Stimulated activated CD4-positive, alpha-beta T cell treated with anti-CD3 and anti-CD28 coated beads, Interleukin-1b, Interleukin-23, amount 100 ng/mL, for 1 hour (primary cell): ENCODE measurements around the gene AMFR.

ENCODE experiments used
- DNase-seq, 2 donors: peaks; one replicate each; pipeline ENCODE4 v3.0.0-alpha.2; 2020; ENCODE audit warnings: low read depth in 2 of 2

AMFR gene

GRCh38 chr16:56425439-56425832 is at the start of gene AMFR:
Gene AMFR, minus strand, starts transcription at chr16:56425545. Its CDS starts 218 bp downstream, at chr16:56425327.
- peak; percentile 29 to 43 for DNase-seq

- DNase-seq = no peak
Observed at GRCh38 chr16:56470666-56471065, 45.3 kb upstream of the AMFR start.

GRCh38 chr16:56470232-56470631 is 44.9 kb upstream of the AMFR start:
- no peak for DNase-seq

GRCh38 chr16:56469748-56470147 is 44.4 kb upstream of the AMFR start:
- no peak for DNase-seq

GRCh38 chr16:56468800-56469199 is 43.5 kb upstream of the AMFR start:
- DNase-seq = no peak

- DNase-seq = no peak
Observed at GRCh38 chr16:56466344-56466743, 41.0 kb upstream of the AMFR start.

- no peak for DNase-seq
Observed at GRCh38 chr16:56463153-56463552, 37.8 kb upstream of the AMFR start.

- DNase-seq = no peak
Observed at GRCh38 chr16:56462064-56462796, 36.9 kb upstream of the AMFR start.

GRCh38 chr16:56460101-56460500 is 34.8 kb upstream of the AMFR start:
- DNase-seq = no peak

- no peak for DNase-seq
Observed at GRCh38 chr16:56457927-56458470, 32.7 kb upstream of the AMFR start.

- DNase-seq = no peak
Observed at GRCh38 chr16:56451753-56452689, 26.7 kb upstream of the AMFR start.

- DNase-seq = peak; percentile 68 to 79
Observed at GRCh38 chr16:56450986-56451752, 25.8 kb upstream of the AMFR start, which contains the start of the genes NUDT21 and OGFOD1. Gene NUDT21, minus strand, starts transcription at chr16:56451332. Its CDS starts 130 bp downstream, at chr16:56451202. Gene OGFOD1, plus strand, starts transcription at chr16:56451554. Its CDS starts 59 bp downstream, at chr16:56451613.

- DNase-seq = peak in 1 of 2 donors; percentile 3
Observed at GRCh38 chr16:56450275-56450985, 25.1 kb upstream of the AMFR start.

- no peak for DNase-seq
Observed at GRCh38 chr16:56448005-56448404, 22.7 kb upstream of the AMFR start.

GRCh38 chr16:56447286-56447685 is 21.9 kb upstream of the AMFR start:
- DNase-seq = no peak

- no peak for DNase-seq
Observed at GRCh38 chr16:56438038-56438437, 12.7 kb upstream of the AMFR start.

GRCh38 chr16:56436258-56436657 is 10.9 kb upstream of the AMFR start:
- DNase-seq = no peak

- no peak for DNase-seq
Observed at GRCh38 chr16:56428091-56428490, 2.7 kb upstream of the AMFR start.

GRCh38 chr16:56426585-56426984 is 1.2 kb upstream of the AMFR start:
- DNase-seq = no peak

GRCh38 chr16:56424791-56425438 is 430 bp downstream of the AMFR start:
- DNase-seq = peak in 1 of 2 donors; percentile 21
